Stimulated activated CD8-positive, alpha-beta memory T cell treated with anti-CD3 and anti-CD28 coated beads, Interleukin-12 subunit alpha, Interleukin-12 subunit beta, amount 100 ng/mL, for 4 hours (primary cell): Measurements from ENCODE around the gene TET2.

Source experiments
- DNase-seq: peaks from one replicate; pipeline ENCODE4 v3.0.0-alpha.2; 2020; ENCODE audit warnings: low read depth

The TET2 gene

GRCh38 chr4:105182211-105182610 is 35.5 kb downstream of the TET2 start:
- DNase-seq = no peak

- no peak for DNase-seq
These were observed 37.8 kb downstream of the TET2 start for GRCh38 chr4:105184316-105184980.

- DNase-seq = no peak
These were observed 40.1 kb downstream of the TET2 start for GRCh38 chr4:105186701-105187161.

- no peak for DNase-seq
These were observed 43.4 kb downstream of the TET2 start for GRCh38 chr4:105189855-105190650.

- DNase-seq = no peak
These were observed 45.0 kb downstream of the TET2 start for GRCh38 chr4:105191621-105192210.

- no peak for DNase-seq
These were observed 45.8 kb downstream of the TET2 start for GRCh38 chr4:105192474-105192873.

- DNase-seq = no peak
These were observed 46.2 kb downstream of the TET2 start for GRCh38 chr4:105192910-105193309.

- no peak for DNase-seq
These were observed 46.9 kb downstream of the TET2 start for GRCh38 chr4:105193536-105193935.

- DNase-seq = no peak
These were observed 47.9 kb downstream of the TET2 start for GRCh38 chr4:105194328-105195231.

- no peak for DNase-seq
These were observed 50.0 kb downstream of the TET2 start for GRCh38 chr4:105196523-105197145.

GRCh38 chr4:105197777-105198176 is 51.1 kb downstream of the TET2 start:
- no peak for DNase-seq

GRCh38 chr4:105198541-105198940 is 51.9 kb downstream of the TET2 start:
- DNase-seq = no peak

- no peak for DNase-seq
These were observed 59.5 kb downstream of the TET2 start for GRCh38 chr4:105206214-105206613.

- DNase-seq = no peak
These were observed 60.7 kb downstream of the TET2 start for GRCh38 chr4:105207386-105207785.

GRCh38 chr4:105208561-105208960 is 61.9 kb downstream of the TET2 start:
- no peak for DNase-seq

GRCh38 chr4:105210916-105211315 is 64.2 kb downstream of the TET2 start:
- no peak for DNase-seq

- no peak for DNase-seq
These were observed 69.1 kb downstream of the TET2 start for GRCh38 chr4:105215609-105216313.

GRCh38 chr4:105225500-105225899 is 78.8 kb downstream of the TET2 start:
- no peak for DNase-seq

- DNase-seq = no peak
These were observed 80.4 kb downstream of the TET2 start for GRCh38 chr4:105227054-105227453.

GRCh38 chr4:105230287-105230686 is 83.6 kb downstream of the TET2 start:
- no peak for DNase-seq

- no peak for DNase-seq
These were observed 85.7 kb downstream of the TET2 start for GRCh38 chr4:105232374-105232773.
